Suprapubic skin (tissue), 4 donors: ENCODE results near the gene SRSF10. TPM values are rescaled to one million over a fixed set of nuclear protein-coding genes. Genes with fewer than 3 reads are reported as not detected.

Experiments
- DNase-seq, 2 donors: peaks; one replicate each; pipeline ENCODE4 v3.0.0-alpha.2; 2019; ENCODE audit warnings: low spot score in 2 of 2
- H3K27ac ChIP-seq: fragments of 200-600 bp; sonication (generic); one replicate; pipeline ENCODE4 v1.5.1; 2019
- H3K27me3 ChIP-seq: fragments of 200-600 bp; sonication (generic); one replicate; pipeline ENCODE4 v1.5.1; 2019
- H3K36me3 ChIP-seq: fragments of 200-600 bp; sonication (generic); one replicate; pipeline ENCODE4 v1.5.1; 2019
- H3K4me1 ChIP-seq: fragments of 200-600 bp; sonication (generic); one replicate; pipeline ENCODE4 v1.5.1; 2019
- H3K4me3 ChIP-seq: fragments of 200-600 bp; sonication (generic); one replicate; pipeline ENCODE4 v1.5.1; 2019; ENCODE audit warnings: mild to moderate bottlenecking
- H3K9me3 ChIP-seq: fragments of 200-600 bp; sonication (generic); one replicate; pipeline ENCODE4 v1.5.1; 2019
- CTCF ChIP-seq, 2 donors: fragments of 200-600 bp in 1 of 2; fragments of 450-650 bp in 1 of 2; sonication (generic) in 1 of 2; IDR thresholded peaks; one replicate each; pipeline ENCODE4 v1.5.1; 2016 to 2019; ENCODE audit warnings: antibody characterized with exemption in 2 of 2, mild to moderate bottlenecking in 1 of 2, moderate library complexity in 1 of 2
- EP300 ChIP-seq: sonication (generic); formaldehyde crosslinking; IDR thresholded peaks from one replicate; pipeline ENCODE4 v1.6.1; 2017; ENCODE audit warnings: antibody characterized with exemption
- POLR2A ChIP-seq, 2 donors: fragments of 450-650 bp; IDR thresholded peaks; one replicate each; pipeline ENCODE4 v1.6.1; 2017; ENCODE audit warnings: antibody characterized with exemption in 2 of 2, mild to moderate bottlenecking in 2 of 2, moderate library complexity in 2 of 2
- POLR2AphosphoS5 ChIP-seq, 3 donors: sonication (generic); formaldehyde crosslinking; IDR thresholded peaks; one replicate each; pipeline ENCODE4 v1.6.1; 2017; ENCODE audit warnings: antibody characterized with exemption in 3 of 3
- WGBS: methylation state at CpG from one replicate; pipeline ENCODE4 v1.1.5; 2018; 5-methylcytosine and 5-hydroxymethylcytosine counted together
- total RNA-seq, 4 donors: library from RNA; depleted of rRNA; stranded (reverse); fragments of >200 nt; gene quantifications; one replicate each; pipeline ENCODE4 v1.1.0, GENCODE V29; 2016

SRSF10 gene
- total RNA-seq, 4 donors from 2014 or later = 67.7 to 162 (median 74.2) TPM

- Histone ChIP-seq H3K9me3 (no peaks in the 10 kb centered on the region), H3K36me3 (no peaks in the 10 kb centered on the region), H3K4me3 (no peak overlapping the region), H3K4me1 (peaks cover 32% of the 10 kb centered on the region), H3K27ac (no peak overlapping the region), H3K27me3 (no peaks in the 10 kb centered on the region)
- WGBS = 87% methylated on average over 3 of the region's 3 CpGs
- TF ChIP-seq CTCF (IDR thresholded peaks at IDR 0.05) (no peak), POLR2AphosphoS5 (IDR thresholded peaks at IDR 0.05) (no peak), POLR2A (IDR thresholded peaks at IDR 0.05) (no peak)
- DNase-seq = no peak
Observed at GRCh38 chr1:23953020-23953419, 27.1 kb downstream of the SRSF10 start.

- no peak for DNase-seq
Observed at GRCh38 chr1:23947366-23947765, 32.8 kb downstream of the SRSF10 start.

GRCh38 chr1:23936481-23937176 is 43.5 kb downstream of the SRSF10 start:
- DNase-seq = no peak
- no peak overlapping the region for H3K4me3 ChIP-seq
- H3K36me3 ChIP-seq = no peaks in the 10 kb centered on the region
- no peaks in the 10 kb centered on the region for H3K27me3 ChIP-seq
- 61% methylated on average over 6 of the region's 6 CpGs for WGBS
- H3K27ac ChIP-seq = no peak overlapping the region
- no peaks in the 10 kb centered on the region for H3K9me3 ChIP-seq
- H3K4me1 ChIP-seq = no peaks in the 10 kb centered on the region
- TF ChIP-seq POLR2AphosphoS5 (IDR thresholded peaks at IDR 0.05) (no peak), POLR2A (IDR thresholded peaks at IDR 0.05) (no peak), EP300 (no peak), CTCF (IDR thresholded peaks at IDR 0.05) (no peak)

More at GRCh38 chr1:23947366-23947765, 32.8 kb downstream of the SRSF10 start:
- H3K27me3 ChIP-seq = no peaks in the 10 kb centered on the region
- TF ChIP-seq EP300 (no peak), POLR2AphosphoS5 (IDR thresholded peaks at IDR 0.05) (no peak), POLR2A (IDR thresholded peaks at IDR 0.05) (no peak), CTCF (IDR thresholded peaks at IDR 0.05) (no peak)
- H3K9me3 ChIP-seq = no peaks in the 10 kb centered on the region
- H3K4me1 ChIP-seq = peaks cover 7% of the 10 kb centered on the region
- no peaks in the 10 kb centered on the region for H3K36me3 ChIP-seq
- H3K27ac ChIP-seq = no peak overlapping the region
- H3K4me3 ChIP-seq = no peak overlapping the region

- WGBS = 83% methylated on average over 1 of the region's 1 CpG
- TF ChIP-seq POLR2AphosphoS5 (IDR thresholded peaks at IDR 0.05) (no peak), CTCF (IDR thresholded peaks at IDR 0.05) (no peak), EP300 (no peak), POLR2A (IDR thresholded peaks at IDR 0.05) (no peak)
- H3K36me3 ChIP-seq = no peaks in the 10 kb centered on the region
- no peak for DNase-seq
- no peaks in the 10 kb centered on the region for H3K4me1 ChIP-seq
- no peak overlapping the region for H3K4me3 ChIP-seq
- H3K9me3 ChIP-seq = no peaks in the 10 kb centered on the region
- H3K27ac ChIP-seq = no peak overlapping the region
- no peaks in the 10 kb centered on the region for H3K27me3 ChIP-seq
Observed at GRCh38 chr1:23931491-23931880, 48.6 kb downstream of the SRSF10 start.

- Histone ChIP-seq H3K27me3 (no peaks in the 10 kb centered on the region), H3K4me1 (no peaks in the 10 kb centered on the region), H3K4me3 (peak overlapping the region; percentile 14), H3K36me3 (no peaks in the 10 kb centered on the region), H3K27ac (peak overlapping the region; percentile 34), H3K9me3 (no peaks in the 10 kb centered on the region)
- peak in 1 of 2 donors; percentile 13 for DNase-seq
- WGBS = 41% methylated on average over 11 of the region's 11 CpGs
- TF ChIP-seq POLR2A (IDR thresholded peaks at IDR 0.05) = no peak
Observed at GRCh38 chr1:23930861-23931490, 49.2 kb downstream of the SRSF10 start.
